Stomach (tissue), 9 donors: ENCODE results near the gene SYNCRIP. TPM values are rescaled to one million over a fixed set of nuclear protein-coding genes. Genes with fewer than 3 reads are reported as not detected.
"Not testable (repeated sequence)": the region's sequence is repeated elsewhere in the genome, so short reads cannot be mapped to it uniquely, and the experiment has no call there.

Experiments used
- DNase-seq, 2 donors: peaks; one replicate each; pipeline versions ENCODE4 v3.0.0 to v3.0.0-alpha.2; 2013 to 2019
- H3K27ac ChIP-seq, 5 donors: fragments of 200-600 bp in 4 of 5; sonication (generic) in 4 of 5; one replicate each; pipeline ENCODE4 v1.5.1; 2013 to 2019; ENCODE audit warnings: mild to moderate bottlenecking in 1 of 5, moderate library complexity in 1 of 5
- H3K27me3 ChIP-seq, 3 donors: fragments of 200-600 bp; sonication (generic); one replicate each; pipeline ENCODE4 v1.5.1; 2017 to 2019; ENCODE audit warnings: mixed run types in 1 of 3
- H3K36me3 ChIP-seq, 4 donors: fragments of 200-600 bp; sonication (generic); 1 replicate in 3 of 4; 2 replicates in 1 of 4; pipeline ENCODE4 v1.5.1; 2016 to 2019
- H3K4me1 ChIP-seq, 4 donors: fragments of 200-600 bp; sonication (generic); one replicate each; pipeline ENCODE4 v1.5.1; 2016 to 2019
- H3K4me3 ChIP-seq, 4 donors: fragments of 200-600 bp; sonication (generic) in 3 of 4; one replicate each; pipeline ENCODE4 v1.5.1; 2016 to 2019; ENCODE audit warnings: mild to moderate bottlenecking in 1 of 4
- H3K9me3 ChIP-seq, 4 donors: fragments of 200-600 bp; sonication (generic); one replicate each; pipeline ENCODE4 v1.5.1; 2016 to 2019
- CTCF ChIP-seq, 7 experiments: fragments of 450-650 bp in 4 of 7; fragments of 200-600 bp in 3 of 7; sonication (generic) in 3 of 7; IDR thresholded peaks; one replicate each; pipeline ENCODE4 v1.5.1; 2016 to 2019; ENCODE audit warnings: antibody characterized with exemption in 7 of 7, control low read depth in 2 of 7, mild to moderate bottlenecking in 1 of 7
- EP300 ChIP-seq: sonication (generic); formaldehyde crosslinking; IDR thresholded peaks from one replicate; pipeline ENCODE4 v1.6.1; 2017; ENCODE audit warnings: antibody characterized with exemption
- POLR2A ChIP-seq, 4 donors: fragments of 450-650 bp; IDR thresholded peaks; one replicate each; pipeline ENCODE4 v1.6.1; 2016; ENCODE audit warnings: antibody characterized with exemption in 4 of 4, control low read depth in 2 of 4, mild to moderate bottlenecking in 1 of 4, moderate library complexity in 1 of 4
- POLR2AphosphoS5 ChIP-seq, 3 donors: sonication (generic); formaldehyde crosslinking; IDR thresholded peaks; one replicate each; pipeline ENCODE4 v1.6.1; 2016; ENCODE audit warnings: antibody characterized with exemption in 3 of 3
- WGBS, 5 donors: extraction: QIAGEN DNeasy Blood & Tissue Kit in 3 of 5; methylation state at CpG; one replicate each; pipeline versions ENCODE4 v1.1.5 to v1.1.7; 2013 to 2018; 5-methylcytosine and 5-hydroxymethylcytosine counted together
- intact Hi-C: fragments of 100-400 bp; cut with DNase I; formaldehyde crosslinking; loops from one replicate; pipeline ENCODE4 v1.15.1; 2023; ENCODE audit warnings: low total_unique reads
- polyA plus RNA-seq, 3 donors: library from polyadenylated mRNA; stranded (reverse); fragments of 200-250 nt; gene quantifications; one replicate each; pipeline ENCODE4 v1.2.3, GENCODE V29; 2013
- total RNA-seq, 5 donors: library from RNA; depleted of rRNA; stranded (reverse); fragments of >200 nt; gene quantifications; one replicate each; pipeline versions ENCODE4 v1.1.0 to v1.2.3, GENCODE V29; 2014 to 2016
- donor health status: healthy with polysubstance abuse.
- donor health status: Bipolar disorder and iron deficiency.
- donor health status: healthy.

SYNCRIP gene
- total and polyA plus RNA-seq, 8 donors: 26.0 to 180 (median 39.3) TPM

DNA sequence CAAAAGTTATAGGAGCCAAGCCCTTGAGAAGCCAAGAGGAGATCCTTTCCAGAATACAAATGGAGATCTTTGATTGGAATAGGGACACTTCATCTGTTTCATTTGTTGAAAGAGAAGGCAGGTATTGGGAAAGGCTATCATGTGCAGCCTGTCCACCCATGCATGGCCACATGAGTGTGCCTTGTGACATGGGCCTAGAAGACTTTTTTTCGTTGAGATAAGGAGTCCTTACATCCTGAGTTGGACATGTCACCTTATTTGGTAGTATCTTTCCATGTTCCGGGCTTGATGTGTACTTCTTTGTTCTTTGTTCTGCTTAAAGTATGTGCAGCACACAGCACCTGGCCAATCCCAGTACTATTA lies 42.1 kb upstream of the SYNCRIP start:
- no peak overlapping the region for H3K4me3 ChIP-seq
- H3K27me3 ChIP-seq: no peaks in the 10 kb centered on the region
- H3K4me1 ChIP-seq: peaks cover 0 to 7% (median 2%) of the 10 kb centered on the region in 4 donors
- no peak overlapping the region for H3K27ac ChIP-seq
- intact Hi-C loops: loop anchor here (5.0 kb wide), 1 partner anchor 47 kb away; no protein-coding TSS in a partner anchor
- WGBS, 5 donors: 77 to 90% (median 86%) methylated on average over 2 of the region's 2 CpGs
- no peaks in the 10 kb centered on the region for H3K9me3 ChIP-seq
- DNase-seq: no peak
- TF ChIP-seq EP300: no peak
- no peak for TF ChIP-seq POLR2A (IDR thresholded peaks at IDR 0.05)
- no peaks in the 10 kb centered on the region for H3K36me3 ChIP-seq

DNA sequence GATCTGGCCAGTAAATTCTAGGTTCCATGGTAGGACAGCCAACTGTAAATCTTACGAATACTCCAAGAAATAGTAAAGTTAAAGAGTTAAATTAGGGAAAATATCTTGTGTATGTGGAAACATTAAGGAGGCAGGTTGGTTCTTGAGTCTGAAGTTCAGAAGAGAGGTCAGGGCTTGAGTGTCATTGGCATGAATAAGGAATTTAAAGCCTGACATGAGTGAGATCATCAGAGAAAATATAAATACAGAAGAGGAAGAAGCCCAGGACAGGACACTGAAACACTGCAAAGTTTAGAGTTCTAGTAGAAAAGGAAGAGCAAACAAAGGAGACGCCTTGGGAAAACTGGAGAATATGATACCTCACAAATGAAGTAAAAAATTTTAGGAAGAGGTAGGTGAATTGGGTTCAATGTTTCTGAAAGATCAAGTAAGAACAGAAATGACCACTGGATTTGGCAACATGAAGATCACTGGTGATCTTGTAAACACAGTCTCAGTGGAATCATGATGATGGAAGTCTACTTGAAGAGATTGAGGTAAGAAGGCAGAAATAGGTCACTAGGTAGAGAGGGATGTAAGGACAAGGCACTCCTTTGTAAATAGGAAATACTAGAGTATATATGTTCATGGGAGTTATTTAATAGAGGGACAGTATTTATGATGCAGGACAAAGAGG lies 41.6 kb upstream of the SYNCRIP start:
- intact Hi-C loops: loop anchor here (5.0 kb wide), 1 partner anchor 47 kb away; no protein-coding TSS in a partner anchor
- Histone ChIP-seq H3K9me3 (no peaks in the 10 kb centered on the region), H3K4me1 (peaks cover 3 to 12% (median 6%) of the 10 kb centered on the region in 4 donors), H3K27ac (no peak overlapping the region), H3K36me3 (no peaks in the 10 kb centered on the region), H3K27me3 (no peaks in the 10 kb centered on the region), H3K4me3 (no peak overlapping the region)
- TF ChIP-seq POLR2A (IDR thresholded peaks at IDR 0.05) (no peak), CTCF (IDR thresholded peaks at IDR 0.05) (no peak), POLR2AphosphoS5 (IDR thresholded peaks at IDR 0.05) (no peak), EP300 (no peak)
- WGBS, 5 donors: 52 to 75% (median 65%) methylated on average over 2 of the region's 2 CpGs
- no peak for DNase-seq

- not testable (repeated sequence) for H3K36me3 ChIP-seq, H3K9me3 ChIP-seq, H3K27ac ChIP-seq, H3K4me3 ChIP-seq, DNase-seq, H3K27me3 ChIP-seq
- intact Hi-C loops: loop anchor here (5.0 kb wide), 1 partner anchor 45 kb away; no protein-coding TSS in a partner anchor
- peaks cover 3 to 17% (median 10%) of the 10 kb centered on the region in 4 donors for H3K4me1 ChIP-seq
- WGBS, 5 donors: 95 to 100% (median 97%) methylated on average over 4 of the region's 4 CpGs
Measured at GRCh38 chr6:85681899-85682298, 39.2 kb upstream of the SYNCRIP start.

DNA sequence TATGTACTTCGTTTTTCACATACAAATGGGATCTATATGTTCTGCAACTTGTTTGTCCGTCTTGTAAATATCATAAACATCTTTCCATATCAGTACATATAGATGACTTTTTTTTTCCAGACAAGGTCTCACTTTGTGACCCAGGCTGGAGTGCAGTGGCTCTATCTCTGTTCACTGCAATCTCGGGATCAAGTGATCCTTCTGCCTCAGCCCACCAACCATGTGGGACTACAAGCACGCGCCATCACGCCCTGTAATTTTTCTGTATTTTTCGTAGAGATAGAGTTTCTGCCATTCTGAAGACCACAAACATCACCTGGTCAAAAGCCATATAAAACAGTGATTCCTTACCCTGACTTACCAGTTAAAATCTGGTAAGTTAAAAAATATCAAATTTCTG lies 37.7 kb upstream of the SYNCRIP start:
- H3K9me3 ChIP-seq: no peaks in the 10 kb centered on the region
- H3K4me1 ChIP-seq: peaks cover 11 to 32% (median 23%) of the 10 kb centered on the region in 4 donors
- H3K4me3 ChIP-seq: no peak overlapping the region
- H3K36me3 ChIP-seq: peaks cover 0 to 2% (median 0%) of the 10 kb centered on the region in 4 donors
- H3K27ac ChIP-seq: no peak overlapping the region
- intact Hi-C loops: loop anchor here (5.0 kb wide), 1 partner anchor 43 kb away; no protein-coding TSS in a partner anchor
- no peaks in the 10 kb centered on the region for H3K27me3 ChIP-seq
- no peak for TF ChIP-seq POLR2A (IDR thresholded peaks at IDR 0.05)
- no peak for TF ChIP-seq CTCF (IDR thresholded peaks at IDR 0.05)
- no peak for TF ChIP-seq POLR2AphosphoS5 (IDR thresholded peaks at IDR 0.05)
- no peak for TF ChIP-seq EP300
- no peak for DNase-seq
- 81 to 92% (median 89%) methylated on average over 7 of the region's 7 CpGs for WGBS, 5 donors

DNA sequence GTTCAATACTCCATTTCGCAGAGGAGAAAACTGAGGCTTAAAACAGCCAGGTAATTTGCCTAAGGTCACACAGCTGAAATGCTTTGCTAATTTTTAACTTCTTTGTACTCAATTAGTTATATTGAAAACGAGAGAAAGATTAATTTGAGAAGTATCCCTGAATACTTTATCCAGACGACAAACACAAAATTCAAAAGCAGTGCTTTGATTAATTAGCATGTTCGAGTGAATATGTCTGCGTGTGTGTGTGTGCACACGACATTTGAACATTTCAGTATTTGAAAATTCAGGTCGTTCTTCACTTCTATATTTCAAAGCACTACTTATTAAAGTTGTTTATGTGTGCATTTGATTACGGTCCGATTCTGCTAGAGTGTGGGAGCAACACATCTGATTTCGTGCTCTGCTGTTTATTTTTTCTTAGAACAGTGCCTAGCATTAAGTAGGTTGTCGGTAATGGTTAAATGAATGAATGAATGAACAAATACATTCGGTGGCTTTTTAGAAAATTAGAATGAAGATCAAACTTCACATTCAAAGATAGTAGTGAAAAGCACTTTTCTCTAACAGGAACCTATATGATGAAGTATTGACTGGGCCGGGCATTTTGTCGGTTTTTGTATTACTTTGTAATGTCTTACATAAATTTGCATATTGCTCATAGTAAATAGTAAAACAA lies 36.9 kb upstream of the SYNCRIP start:
- WGBS, 5 donors: 16 to 18% (median 17%) methylated on average over 14 of the region's 14 CpGs
- H3K36me3 ChIP-seq: peaks cover 0 to 8% (median 2%) of the 10 kb centered on the region in 4 donors
- intact Hi-C loops: loop anchor here (5.0 kb wide), 1 partner anchor 42 kb away; no protein-coding TSS in a partner anchor
- H3K4me1 ChIP-seq: peaks cover 18 to 40% (median 30%) of the 10 kb centered on the region in 4 donors
- H3K4me3 ChIP-seq: peak overlapping the region; percentile 69 to 85 (median 76)
- peak overlapping the region; percentile 86 to 96 (median 92) for H3K27ac ChIP-seq
- DNase-seq: no peak
- H3K27me3 ChIP-seq: no peaks in the 10 kb centered on the region
- H3K9me3 ChIP-seq: no peaks in the 10 kb centered on the region
- no peak for TF ChIP-seq CTCF (IDR thresholded peaks at IDR 0.05)
- TF ChIP-seq EP300: no peak
- TF ChIP-seq POLR2AphosphoS5 (IDR thresholded peaks at IDR 0.05): no peak
- no peak for TF ChIP-seq POLR2A (IDR thresholded peaks at IDR 0.05)
